Mesendoderm (in vitro differentiated cells): Measurements from ENCODE around the gene QRFP.

ENCODE experiments used
- DNase-seq: peaks from one replicate; pipeline ENCODE4 v3.0.0; 2013
- H2AK5ac ChIP-seq: 2 replicates; pipeline ENCODE4 v1.6.1; 2013; ENCODE audit warnings: low read length, inconsistent platforms
- H2BK120ac ChIP-seq: 2 replicates; pipeline ENCODE4 v1.6.1; 2013; ENCODE audit warnings: low read depth, mild to moderate bottlenecking, low read length, moderate library complexity, mixed read lengths
- H2BK15ac ChIP-seq: replicated peaks from 2 replicates; pipeline ENCODE4 v1.6.1; 2013; ENCODE audit warnings: low read depth, mild to moderate bottlenecking, moderate library complexity
- H2BK5ac ChIP-seq: 2 replicates; pipeline ENCODE4 v1.6.1; 2013; ENCODE audit warnings: low read length, inconsistent platforms
- H3K18ac ChIP-seq: 2 replicates; pipeline ENCODE4 v1.6.1; 2013; ENCODE audit warnings: mild to moderate bottlenecking, low read length, mixed read lengths
- H3K23ac ChIP-seq: one replicate; pipeline ENCODE4 v1.6.1; 2013; ENCODE audit warnings: low read length
- H3K27ac ChIP-seq: 2 replicates; pipeline ENCODE4 v1.5.1; 2013; ENCODE audit warnings: low read depth, mild to moderate bottlenecking, inconsistent platforms, low read length, moderate library complexity
- H3K27me3 ChIP-seq: 2 replicates; pipeline ENCODE4 v1.6.1; 2013; ENCODE audit warnings: low read length, control low read depth, mild to moderate bottlenecking, inconsistent platforms; ENCODE audit not compliant: insufficient read depth, poor library complexity
- H3K36me3 ChIP-seq: 2 replicates; pipeline ENCODE4 v1.6.1; 2013; ENCODE audit warnings: low read length, inconsistent platforms; ENCODE audit not compliant: control insufficient read depth, insufficient read depth
- H3K4ac ChIP-seq: one replicate; pipeline ENCODE4 v1.6.1; 2013; ENCODE audit warnings: low read depth, mild to moderate bottlenecking, low read length, moderate library complexity
- H3K4me1 ChIP-seq: 2 replicates; pipeline ENCODE4 v1.6.1; 2013; ENCODE audit warnings: low read depth, low read length, inconsistent platforms; ENCODE audit not compliant: control insufficient read depth
- H3K4me2 ChIP-seq: 2 replicates; pipeline ENCODE4 v1.6.1; 2013; ENCODE audit warnings: low read length
- H3K4me3 ChIP-seq: 2 replicates; pipeline ENCODE4 v1.5.1; 2013; ENCODE audit warnings: mild to moderate bottlenecking, low read length
- H3K56ac ChIP-seq: one replicate; pipeline ENCODE4 v1.6.1; 2013; ENCODE audit warnings: low read length
- H3K79me1 ChIP-seq: 2 replicates; pipeline ENCODE4 v1.6.1; 2013; ENCODE audit warnings: low read length, inconsistent platforms
- H3K79me2 ChIP-seq: 2 replicates; pipeline ENCODE4 v1.6.1; 2013; ENCODE audit warnings: mild to moderate bottlenecking, low read length; ENCODE audit not compliant: control insufficient read depth, insufficient read depth
- H3K9ac ChIP-seq: 2 replicates; pipeline ENCODE4 v1.6.1; 2013; ENCODE audit warnings: low read length, inconsistent platforms
- H4K5ac ChIP-seq: one replicate; pipeline ENCODE4 v1.6.1; 2013; ENCODE audit warnings: low read length
- H4K8ac ChIP-seq: one replicate; pipeline ENCODE4 v1.6.1; 2013; ENCODE audit warnings: low read depth, mild to moderate bottlenecking, control low read depth, low read length, moderate library complexity
- WGBS: extraction: QIAGEN DNeasy Blood & Tissue Kit; methylation state at CpG from one replicate; pipeline ENCODE4 v1.1.7; 2013; ENCODE audit warnings: low lambda C conversion rate, missing lambda C conversion rate; ENCODE audit not compliant: insufficient coverage; ENCODE audit errors: extremely low coverage; 5-methylcytosine and 5-hydroxymethylcytosine counted together

Gene QRFP

DNA sequence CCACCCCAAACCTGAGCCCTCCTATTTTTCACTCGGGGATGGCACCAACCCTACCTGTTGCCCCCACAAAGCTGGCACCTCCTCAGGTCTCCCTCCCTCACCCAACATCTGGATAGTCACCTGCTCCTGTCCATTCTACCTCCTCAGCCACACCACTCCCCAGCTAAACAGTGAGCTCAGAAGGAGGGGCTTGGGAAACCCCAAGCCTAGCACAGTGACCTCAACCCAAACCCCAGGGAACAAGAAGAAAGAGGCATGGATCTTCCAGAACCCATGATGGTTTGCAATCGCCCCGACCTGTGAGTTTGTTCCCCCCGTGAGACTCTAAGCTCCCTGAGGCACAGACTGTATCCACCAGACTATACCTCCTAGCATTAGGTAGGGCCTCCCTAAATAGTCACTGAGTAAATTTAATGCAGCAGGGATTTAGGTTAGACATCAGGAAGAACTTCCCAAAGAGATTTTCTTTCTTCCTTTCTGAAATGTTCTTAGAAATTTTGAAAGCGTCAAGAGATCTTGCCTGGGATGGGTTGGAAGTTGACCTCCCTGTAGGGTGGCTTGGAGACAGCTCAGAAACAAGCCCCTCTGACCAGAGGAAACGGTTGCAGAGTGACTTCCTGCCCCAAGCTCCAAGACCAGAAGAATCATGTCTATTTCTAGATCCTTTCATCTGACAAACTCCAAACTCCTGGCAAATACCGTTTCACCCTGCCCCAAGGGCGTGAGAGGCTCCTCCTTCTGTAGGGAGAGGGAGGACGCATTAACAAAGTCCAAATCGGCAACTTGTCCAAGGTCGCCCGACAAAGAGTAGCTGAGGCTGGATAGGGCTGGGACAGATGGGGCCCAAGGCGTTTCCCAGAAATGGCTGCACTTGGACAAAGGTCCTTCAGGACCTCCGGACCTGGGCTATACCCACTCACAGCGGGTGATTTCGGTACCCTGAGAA is 38.4 kb upstream of the QRFP start:
- peaks cover 6% of the 10 kb centered on the region for H3K4me1 ChIP-seq
- no peak for DNase-seq
- H4K8ac ChIP-seq = no peak overlapping the region
- no peak overlapping the region for H3K9ac ChIP-seq
- H4K5ac ChIP-seq = no peak overlapping the region
- no peak overlapping the region for H3K23ac ChIP-seq
- WGBS = no CpG with 5 or more reads among the region's 16 CpGs
- H2BK120ac ChIP-seq = no peak overlapping the region
- no peaks in the 10 kb centered on the region for H3K36me3 ChIP-seq
- H3K56ac ChIP-seq = no peak overlapping the region
- H3K18ac ChIP-seq = no peak overlapping the region
- no peak overlapping the region for H3K27ac ChIP-seq
- no peak overlapping the region for H3K4me2 ChIP-seq
- no peak overlapping the region for H2BK15ac ChIP-seq
- no peaks in the 10 kb centered on the region for H3K79me2 ChIP-seq
- H3K4me3 ChIP-seq = no peak overlapping the region
- no peaks in the 10 kb centered on the region for H3K79me1 ChIP-seq
- no peak overlapping the region for H2AK5ac ChIP-seq
- H3K27me3 ChIP-seq = peaks cover 4% of the 10 kb centered on the region
- H3K4ac ChIP-seq = no peak overlapping the region
- no peak overlapping the region for H2BK5ac ChIP-seq

DNA sequence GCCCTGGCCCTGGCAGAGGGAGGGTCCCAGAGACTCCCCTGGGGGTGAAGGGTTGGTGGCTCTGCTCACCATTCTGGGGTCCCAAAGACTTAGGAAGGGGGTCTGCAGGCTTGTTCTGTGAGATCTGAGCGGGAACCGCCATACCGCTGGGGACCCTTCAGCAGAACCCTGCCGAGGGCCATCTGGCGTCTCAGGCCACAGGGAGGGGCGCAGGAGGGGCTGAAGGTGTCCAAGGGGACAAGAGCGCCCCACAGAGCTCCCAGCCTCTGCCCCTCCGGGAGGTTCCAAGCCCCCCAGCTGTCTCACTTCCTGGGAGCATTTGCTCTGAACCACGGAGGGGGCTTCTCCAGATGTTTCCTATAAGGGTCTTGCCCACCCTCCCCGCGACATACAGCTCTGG is 37.6 kb upstream of the QRFP start:
- no peak overlapping the region for H3K4ac ChIP-seq
- H3K56ac ChIP-seq = no peak overlapping the region
- no peak overlapping the region for H3K27ac ChIP-seq
- DNase-seq = no peak
- no peaks in the 10 kb centered on the region for H3K36me3 ChIP-seq
- no peak overlapping the region for H2BK5ac ChIP-seq
- no peak overlapping the region for H3K23ac ChIP-seq
- H2BK120ac ChIP-seq = no peak overlapping the region
- no peak overlapping the region for H3K4me3 ChIP-seq
- H3K9ac ChIP-seq = no peak overlapping the region
- H3K18ac ChIP-seq = no peak overlapping the region
- no peaks in the 10 kb centered on the region for H3K79me1 ChIP-seq
- no peak overlapping the region for H2BK15ac ChIP-seq
- no peaks in the 10 kb centered on the region for H3K79me2 ChIP-seq
- no peak overlapping the region for H2AK5ac ChIP-seq
- no peak overlapping the region for H4K5ac ChIP-seq
- no CpG with 5 or more reads among the region's 11 CpGs for WGBS
- peaks cover 6% of the 10 kb centered on the region for H3K4me1 ChIP-seq
- no peak overlapping the region for H4K8ac ChIP-seq
- H3K27me3 ChIP-seq = peaks cover 3% of the 10 kb centered on the region
- no peak overlapping the region for H3K4me2 ChIP-seq

DNA sequence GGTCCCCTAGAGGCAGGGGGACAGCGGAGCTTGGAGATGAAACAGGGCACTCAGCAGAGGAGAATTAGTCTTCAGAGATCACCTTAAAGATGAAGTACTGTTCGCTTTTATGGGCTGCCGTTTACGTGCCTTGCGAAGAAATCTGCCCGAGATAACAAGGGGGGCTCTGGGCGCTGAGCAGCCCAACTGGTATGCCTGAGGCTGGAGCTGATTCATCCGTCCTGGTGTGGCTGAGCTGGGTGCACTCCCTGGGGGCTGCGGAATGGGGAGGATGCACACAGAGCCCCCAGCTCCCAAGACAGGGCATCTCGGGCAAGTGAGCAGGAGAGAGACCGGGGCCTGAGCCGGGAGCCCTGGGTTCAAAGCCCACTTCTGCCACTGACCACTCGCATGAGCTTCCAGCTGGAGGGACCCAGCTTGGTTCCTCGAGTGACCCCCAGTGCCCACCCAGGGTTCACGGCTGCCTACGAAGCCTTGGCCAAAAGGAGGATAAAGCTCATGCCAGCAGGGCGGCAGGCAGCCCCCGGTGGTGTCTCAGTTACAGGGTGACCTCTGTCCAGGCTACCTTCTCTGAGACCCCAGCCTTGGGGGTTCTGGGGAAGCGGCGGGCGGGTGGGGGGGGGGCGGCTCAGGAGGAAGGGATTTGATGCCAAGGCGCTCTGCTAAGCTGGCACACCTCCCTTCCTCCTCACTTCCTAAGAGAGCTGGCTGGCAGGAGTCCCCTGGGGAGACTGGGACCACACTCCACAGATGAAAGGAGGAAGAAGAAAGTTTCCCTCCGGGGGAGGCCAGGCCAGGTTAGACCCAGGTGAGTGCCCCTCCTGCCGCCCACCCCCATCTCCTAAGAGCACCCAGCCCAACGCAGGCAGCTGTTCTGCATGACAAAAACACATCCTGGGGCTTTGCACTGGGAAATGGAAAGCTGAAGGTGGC is 36.8 kb upstream of the QRFP start:
- Histone ChIP-seq H3K27ac (no peak overlapping the region), H3K79me2 (no peaks in the 10 kb centered on the region), H3K18ac (no peak overlapping the region), H2BK120ac (no peak overlapping the region), H3K79me1 (no peaks in the 10 kb centered on the region), H4K8ac (no peak overlapping the region), H3K23ac (no peak overlapping the region), H2AK5ac (no peak overlapping the region), H3K4me1 (peaks cover 6% of the 10 kb centered on the region), H4K5ac (no peak overlapping the region), H3K4me2 (no peak overlapping the region), H2BK5ac (no peak overlapping the region), H3K9ac (no peak overlapping the region), H3K56ac (no peak overlapping the region), H2BK15ac (no peak overlapping the region), H3K4ac (no peak overlapping the region), H3K4me3 (no peak overlapping the region), H3K36me3 (no peaks in the 10 kb centered on the region), H3K27me3 (peaks cover 3% of the 10 kb centered on the region)
- WGBS = no CpG with 5 or more reads among the region's 26 CpGs
- no peak for DNase-seq

DNA sequence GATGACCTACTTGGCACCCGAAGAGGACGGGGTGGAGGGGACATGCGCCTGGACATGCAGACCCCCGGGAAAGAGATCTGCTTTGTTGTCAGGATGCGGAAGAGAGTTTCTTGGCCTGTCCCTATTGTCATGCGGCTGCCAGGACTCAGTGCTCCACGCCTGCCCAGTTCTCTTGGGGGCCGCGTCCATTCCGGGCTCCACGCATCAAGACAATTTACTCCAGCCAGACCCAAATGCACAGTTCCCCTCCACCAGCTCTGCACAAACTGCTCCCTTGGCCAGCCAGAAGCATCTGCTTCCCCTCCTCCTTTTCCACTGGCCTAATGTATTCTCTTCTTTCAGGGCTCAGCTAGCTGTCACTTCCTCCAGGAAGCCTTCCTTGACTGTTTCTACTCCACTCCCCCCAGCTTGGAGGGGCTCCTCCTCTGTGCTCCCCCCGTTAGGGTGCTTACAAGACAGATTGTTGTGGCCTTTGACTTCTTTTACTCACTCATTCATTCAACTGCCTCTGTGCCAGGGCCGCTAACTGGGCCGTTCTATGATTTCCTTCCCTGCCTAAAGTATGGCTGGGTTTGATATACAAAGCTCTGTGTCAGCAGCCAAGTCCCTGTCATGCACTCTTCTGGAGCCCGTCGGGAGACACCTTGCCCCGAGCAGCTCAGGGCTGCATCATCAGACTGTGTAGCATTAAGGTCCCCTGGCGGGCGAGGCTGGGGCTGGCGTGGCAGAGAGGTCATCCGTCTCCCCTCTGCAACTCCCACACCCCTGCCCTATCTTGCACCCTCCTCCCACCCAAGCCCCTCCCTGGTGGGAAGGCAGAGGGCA is 35.9 kb upstream of the QRFP start:
- Histone ChIP-seq H4K8ac (no peak overlapping the region), H3K27me3 (no peaks in the 10 kb centered on the region), H3K4me1 (peaks cover 6% of the 10 kb centered on the region), H3K36me3 (no peaks in the 10 kb centered on the region), H3K56ac (no peak overlapping the region), H2BK5ac (no peak overlapping the region), H3K4me3 (no peak overlapping the region), H3K4me2 (no peak overlapping the region), H3K18ac (no peak overlapping the region), H2BK120ac (no peak overlapping the region), H3K23ac (no peak overlapping the region), H3K9ac (no peak overlapping the region), H4K5ac (no peak overlapping the region), H3K79me1 (no peaks in the 10 kb centered on the region), H3K79me2 (no peaks in the 10 kb centered on the region), H2BK15ac (no peak overlapping the region), H2AK5ac (no peak overlapping the region), H3K4ac (no peak overlapping the region), H3K27ac (no peak overlapping the region)
- WGBS = no CpG with 5 or more reads among the region's 21 CpGs
- peak; percentile 55 for DNase-seq

DNA sequence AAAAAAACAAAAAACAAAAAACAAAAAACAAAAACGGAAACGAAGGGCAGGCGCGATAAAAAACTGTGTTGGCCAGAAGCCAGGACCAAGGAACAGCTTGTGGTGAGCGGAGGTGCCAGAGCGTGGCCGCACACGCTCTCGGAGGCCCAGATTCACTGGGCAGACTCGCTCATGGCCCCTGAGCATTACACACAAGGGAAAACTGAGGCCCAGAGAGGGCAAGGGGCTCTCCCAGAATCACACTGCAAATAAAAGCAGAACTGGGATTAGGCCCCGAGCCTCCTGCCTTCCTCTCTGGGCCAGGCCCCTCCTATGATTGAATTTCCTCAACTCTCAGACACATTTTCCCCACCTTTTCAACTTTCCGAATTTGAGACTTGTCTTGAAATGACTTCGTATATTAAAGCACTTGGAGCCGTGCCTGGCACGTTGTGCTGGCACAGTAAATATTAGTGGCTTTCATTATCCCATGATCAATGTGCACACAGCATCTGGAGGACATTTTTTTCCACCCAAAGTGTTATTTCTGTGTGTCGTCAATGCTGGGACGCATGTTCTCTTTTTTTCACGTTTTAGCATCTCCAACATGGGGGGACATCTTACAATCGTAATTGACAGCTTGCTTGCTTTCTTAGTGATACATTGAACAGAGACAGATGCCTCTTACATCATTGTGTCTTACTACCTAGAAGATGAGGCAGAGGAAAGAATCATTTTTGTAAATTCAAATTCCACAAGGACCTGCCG is 35.1 kb upstream of the QRFP start:
- no peak overlapping the region for H2BK5ac ChIP-seq
- no peak overlapping the region for H3K4ac ChIP-seq
- H2BK15ac ChIP-seq = no peak overlapping the region
- no peak overlapping the region for H4K5ac ChIP-seq
- H3K79me2 ChIP-seq = no peaks in the 10 kb centered on the region
- no peak overlapping the region for H3K56ac ChIP-seq
- H3K9ac ChIP-seq = no peak overlapping the region
- no peaks in the 10 kb centered on the region for H3K36me3 ChIP-seq
- no peak overlapping the region for H4K8ac ChIP-seq
- H3K79me1 ChIP-seq = no peaks in the 10 kb centered on the region
- DNase-seq = no peak
- H3K4me1 ChIP-seq = peaks cover 5% of the 10 kb centered on the region
- no peak overlapping the region for H2BK120ac ChIP-seq
- no peak overlapping the region for H3K27ac ChIP-seq
- no peak overlapping the region for H3K23ac ChIP-seq
- no peak overlapping the region for H3K4me3 ChIP-seq
- no peaks in the 10 kb centered on the region for H3K27me3 ChIP-seq
- no peak overlapping the region for H3K4me2 ChIP-seq
- H3K18ac ChIP-seq = no peak overlapping the region
- H2AK5ac ChIP-seq = no peak overlapping the region
- WGBS = no CpG with 5 or more reads among the region's 20 CpGs
